ENCODE results near the gene C10orf88. TPM values are rescaled to one million over a fixed set of nuclear protein-coding genes. Genes with fewer than 3 reads are reported as not detected.

Gene C10orf88
- total RNA-seq, 3 donors from 2014 or later (not counting 1 experiment from before 2014, with no cell fraction given), result 6.1 to 8.5 (median 7.2) TPM

DNA sequence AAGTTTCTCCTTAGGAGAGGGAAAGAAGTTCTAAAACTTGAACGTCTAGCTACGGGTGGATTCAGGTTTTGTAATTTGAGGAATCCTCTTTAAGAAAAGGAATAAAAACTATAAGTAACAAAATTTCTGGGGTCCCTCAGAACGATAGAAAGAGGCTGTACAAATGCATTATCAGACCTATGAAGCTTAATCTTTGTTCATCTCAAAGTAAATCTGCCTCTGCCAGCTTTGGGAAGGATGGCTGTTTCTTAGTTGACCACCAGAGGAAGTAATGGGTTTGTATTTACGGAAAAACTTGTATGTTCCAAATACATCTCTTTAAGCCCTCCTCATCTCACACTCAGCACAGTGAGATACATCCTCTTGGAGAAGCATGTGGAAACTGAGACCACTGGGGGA, 27.0 kb upstream of the C10orf88 start:
- DNase-seq (peak in 1 of 2 donors; percentile 34), ATAC-seq (no peak)
- WGBS (ENCODE audit: insufficient coverage), result 39% methylated on average over 3 of the region's 4 CpGs
- no peaks in the 10 kb centered on the region for H3K36me3 ChIP-seq (ENCODE audit: control insufficient read depth, insufficient read depth, low read length)
- Mint-ChIP-seq H3K27ac (peak overlapping the region; percentile 90 to 93), H3K36me3 (no peaks in the 10 kb centered on the region), H3K4me3 (peak overlapping the region; percentile 90), H3K9me3 (no peaks in the 10 kb centered on the region), H3K27me3 (ENCODE audit: low read depth in 2 of 2) (peaks cover 9 to 15% of the 10 kb centered on the region in 2 donors), H3K4me1 (peaks cover 16 to 17% of the 10 kb centered on the region in 2 donors)
- peaks cover 12% of the 10 kb centered on the region for H3K4me1 ChIP-seq (ENCODE audit: control insufficient read depth, insufficient read depth, low read length)
- intact Hi-C loops (cut with micrococcal nuclease), result no loop called here
- no peaks in the 10 kb centered on the region for H3K27me3 ChIP-seq (ENCODE audit: control insufficient read depth, insufficient read depth, low read length)
- H3K4me3 ChIP-seq (ENCODE audit: low read length), result no peak overlapping the region
- no peaks in the 10 kb centered on the region for H3K9me3 ChIP-seq (ENCODE audit: control insufficient read depth, insufficient read depth, low read length)
- peak overlapping the region; percentile 4 for H3K27ac ChIP-seq (ENCODE audit: low read length)
- TF ChIP-seq, protein P1, sequence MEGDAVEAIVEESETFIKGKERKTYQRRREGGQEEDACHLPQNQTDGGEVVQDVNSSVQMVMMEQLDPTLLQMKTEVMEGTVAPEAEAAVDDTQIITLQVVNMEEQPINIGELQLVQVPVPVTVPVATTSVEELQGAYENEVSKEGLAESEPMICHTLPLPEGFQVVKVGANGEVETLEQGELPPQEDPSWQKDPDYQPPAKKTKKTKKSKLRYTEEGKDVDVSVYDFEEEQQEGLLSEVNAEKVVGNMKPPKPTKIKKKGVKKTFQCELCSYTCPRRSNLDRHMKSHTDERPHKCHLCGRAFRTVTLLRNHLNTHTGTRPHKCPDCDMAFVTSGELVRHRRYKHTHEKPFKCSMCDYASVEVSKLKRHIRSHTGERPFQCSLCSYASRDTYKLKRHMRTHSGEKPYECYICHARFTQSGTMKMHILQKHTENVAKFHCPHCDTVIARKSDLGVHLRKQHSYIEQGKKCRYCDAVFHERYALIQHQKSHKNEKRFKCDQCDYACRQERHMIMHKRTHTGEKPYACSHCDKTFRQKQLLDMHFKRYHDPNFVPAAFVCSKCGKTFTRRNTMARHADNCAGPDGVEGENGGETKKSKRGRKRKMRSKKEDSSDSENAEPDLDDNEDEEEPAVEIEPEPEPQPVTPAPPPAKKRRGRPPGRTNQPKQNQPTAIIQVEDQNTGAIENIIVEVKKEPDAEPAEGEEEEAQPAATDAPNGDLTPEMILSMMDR (IDR thresholded peaks at IDR 0.05), result no peak

DNA sequence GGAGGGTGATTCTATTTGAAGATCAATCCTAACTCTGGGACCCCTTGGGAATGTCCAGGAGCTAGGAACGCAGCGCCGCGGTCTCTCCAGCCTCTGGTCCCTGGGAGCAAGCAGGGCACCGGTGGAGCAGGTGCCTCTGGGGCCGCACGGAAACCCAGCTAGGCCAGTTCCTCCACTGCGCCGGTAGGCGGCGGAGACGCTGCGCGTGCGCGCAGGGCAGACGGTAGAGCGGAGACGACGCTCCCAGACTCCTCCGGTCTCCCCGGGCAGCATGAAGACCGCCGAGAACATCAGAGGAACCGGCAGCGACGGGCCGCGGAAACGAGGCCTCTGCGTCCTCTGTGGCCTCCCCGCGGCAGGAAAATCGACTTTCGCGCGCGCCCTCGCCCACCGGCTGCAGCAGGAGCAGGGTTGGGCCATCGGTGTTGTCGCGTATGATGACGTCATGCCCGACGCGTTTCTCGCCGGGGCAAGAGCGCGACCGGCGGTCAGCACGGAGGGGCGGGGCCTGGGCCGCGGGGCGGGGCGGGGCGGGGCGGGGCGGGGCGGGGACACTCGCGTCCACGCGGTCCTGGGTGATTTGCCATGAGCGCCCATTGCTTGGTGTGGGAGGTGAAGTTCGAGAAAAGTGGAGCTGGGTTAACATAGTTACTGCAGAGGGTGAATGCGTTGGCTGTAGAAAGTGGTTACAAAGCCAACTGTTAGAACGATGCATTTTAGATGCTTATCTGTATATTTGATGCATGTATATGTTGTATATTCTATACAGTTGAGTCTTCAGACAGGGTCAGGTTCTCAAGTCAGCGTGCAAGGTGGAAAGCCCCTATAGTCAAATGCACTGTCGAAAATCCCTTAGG, 26.4 kb upstream of the C10orf88 start, which contains the start of gene PSTK:
Gene PSTK, plus strand, starts transcription at position 193 of the 857 bp plus-strand sequence. Its CDS starts 79 bp downstream, at position 272.
- Mint-ChIP-seq H3K4me1 (peaks cover 16 to 17% of the 10 kb centered on the region in 2 donors), H3K27ac (peak within 1 kb of the TSS; percentile 90 to 93), H3K9me3 (no peaks in the 10 kb centered on the region), H3K4me3 (peak within 1 kb of the TSS; percentile 90), H3K36me3 (no peaks in the 10 kb centered on the region), H3K27me3 (ENCODE audit: low read depth in 2 of 2) (peaks cover 9 to 15% of the 10 kb centered on the region in 2 donors)
- Histone ChIP-seq H3K4me3 (ENCODE audit: low read length) (peak within 1 kb of the TSS; percentile 88), H3K27ac (ENCODE audit: low read length) (peak within 1 kb of the TSS; percentile 94), H3K36me3 (ENCODE audit: control insufficient read depth, insufficient read depth, low read length) (no peaks in the 10 kb centered on the region), H3K9me3 (ENCODE audit: control insufficient read depth, insufficient read depth, low read length) (no peaks in the 10 kb centered on the region), H3K27me3 (ENCODE audit: control insufficient read depth, insufficient read depth, low read length) (no peaks in the 10 kb centered on the region), H3K4me1 (ENCODE audit: control insufficient read depth, insufficient read depth, low read length) (peaks cover 12% of the 10 kb centered on the region)
- intact Hi-C loops (cut with micrococcal nuclease), result loop anchor here (1.0 kb wide), 3 partner anchors 26 to 101 kb away; partner anchors contain the start of genes C10orf88, FAM24B and IKZF5
- under 1% methylated on average over 69 of the region's 73 CpGs for WGBS (ENCODE audit: insufficient coverage)
- TF ChIP-seq, protein P1 (IDR thresholded peaks at IDR 0.05), result peak; percentile 95
- DNase-seq (peak; percentile 92 to 96), ATAC-seq (peak; percentile 95 to 98 (median 95))

DNA sequence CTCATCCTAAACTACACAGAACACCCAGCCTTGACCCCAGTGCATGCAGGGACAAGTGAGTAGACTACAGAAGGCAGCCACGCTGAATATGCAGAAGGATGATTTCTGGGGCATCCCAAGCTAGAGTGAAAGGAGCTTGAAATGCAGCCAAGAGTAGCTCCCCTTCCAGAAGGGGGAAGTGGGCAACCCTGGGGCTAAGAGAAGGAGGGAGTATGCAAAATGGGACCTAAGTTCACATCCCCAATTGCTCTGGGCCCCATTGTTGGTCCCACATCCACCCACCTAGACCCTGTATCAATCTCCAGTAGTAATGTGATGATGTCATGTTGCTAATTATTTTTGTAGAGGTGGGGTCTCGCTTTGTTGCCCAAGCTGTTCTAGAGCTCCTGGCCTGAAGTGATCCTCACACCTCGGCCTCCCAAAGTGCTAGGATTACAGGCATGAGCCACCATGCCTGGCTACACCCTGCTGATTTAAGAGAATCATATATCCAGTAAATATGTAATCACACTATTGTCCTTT, 20.6 kb upstream of the C10orf88 start:
- peaks cover 0 to under 1% of the 10 kb centered on the region in 2 donors for H3K4me1 Mint-ChIP-seq
- no peak overlapping the region for H3K4me3 ChIP-seq (ENCODE audit: low read length)
- H3K9me3 ChIP-seq (ENCODE audit: control insufficient read depth, insufficient read depth, low read length), result no peaks in the 10 kb centered on the region
- no peaks in the 10 kb centered on the region for H3K36me3 Mint-ChIP-seq
- no peak overlapping the region for H3K27ac Mint-ChIP-seq
- WGBS (ENCODE audit: insufficient coverage), result 85% methylated on average over 3 of the region's 3 CpGs
- intact Hi-C loops (cut with micrococcal nuclease), result no loop called here
- H3K36me3 ChIP-seq (ENCODE audit: control insufficient read depth, insufficient read depth, low read length), result no peaks in the 10 kb centered on the region
- no peak overlapping the region for H3K27ac ChIP-seq (ENCODE audit: low read length)
- H3K9me3 Mint-ChIP-seq, result no peaks in the 10 kb centered on the region
- TF ChIP-seq, protein P1 (IDR thresholded peaks at IDR 0.05), result no peak
- peaks cover 32 to 35% of the 10 kb centered on the region in 2 donors for H3K27me3 Mint-ChIP-seq (ENCODE audit: low read depth in 2 of 2)
- H3K4me3 Mint-ChIP-seq, result no peak overlapping the region
- DNase-seq, result no peak
- H3K4me1 ChIP-seq (ENCODE audit: control insufficient read depth, insufficient read depth, low read length), result peaks cover 3% of the 10 kb centered on the region
- no peak for ATAC-seq
- peaks cover 3% of the 10 kb centered on the region for H3K27me3 ChIP-seq (ENCODE audit: control insufficient read depth, insufficient read depth, low read length)
